GM19397 (cell line): ENCODE data around the gene PGAM2.
"Not testable (repeated sequence)": the region's sequence is repeated elsewhere in the genome, so short reads cannot be mapped to it uniquely, and the experiment has no call there.

ENCODE experiments used
- ATAC-seq: cut with Tn5 transposase; IDR thresholded peaks from one replicate; pipeline ENCODE4 v1.9.1; 2021; ENCODE audit warnings: mild to moderate bottlenecking, moderate library complexity; ENCODE audit not compliant: unreplicated experiment

Gene PGAM2

GRCh38 chr7:44033971-44034844 is 31.2 kb downstream of the PGAM2 start:
- ATAC-seq = not testable (repeated sequence)

DNA sequence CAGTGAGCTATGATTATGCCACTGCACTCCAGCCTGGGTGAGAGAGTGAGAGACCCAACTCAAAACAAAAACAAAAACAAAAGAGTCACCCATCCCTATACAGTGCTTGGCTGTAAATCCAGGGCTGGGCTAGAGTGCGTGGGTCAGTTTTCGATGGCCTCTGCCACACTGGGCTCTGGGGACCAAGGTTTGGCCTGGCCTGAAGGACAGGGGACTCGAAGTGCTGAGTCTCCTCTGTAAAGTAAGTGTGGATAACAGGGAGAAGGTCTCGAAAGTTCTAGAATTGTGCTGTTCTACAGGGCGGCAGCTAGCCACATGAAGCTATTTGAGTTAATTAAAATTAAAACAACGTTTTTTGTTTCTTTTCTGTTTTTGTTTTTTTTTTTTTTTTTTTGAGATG is 33.3 kb downstream of the PGAM2 start:
- ATAC-seq = not testable (repeated sequence)

DNA sequence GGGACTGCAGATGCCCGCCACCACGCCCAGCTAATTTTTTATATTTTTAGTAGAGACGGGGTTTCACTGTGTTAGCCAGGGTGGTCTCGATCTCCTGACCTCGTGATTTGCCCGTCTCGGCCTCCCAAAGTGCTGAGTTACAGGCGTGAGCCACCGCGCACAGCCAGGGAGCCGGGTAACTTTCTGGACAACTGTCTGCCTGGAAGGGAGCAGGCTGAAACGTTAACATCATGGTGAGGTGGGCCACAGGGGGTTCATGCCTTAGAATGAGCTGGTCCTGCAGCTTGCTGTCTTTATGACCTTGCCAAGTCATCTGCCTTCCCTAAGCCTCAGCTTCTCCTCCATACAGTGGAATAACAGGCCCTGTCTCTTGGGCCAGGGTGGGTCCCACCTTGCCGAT is 34.0 kb downstream of the PGAM2 start:
- not testable (repeated sequence) for ATAC-seq

DNA sequence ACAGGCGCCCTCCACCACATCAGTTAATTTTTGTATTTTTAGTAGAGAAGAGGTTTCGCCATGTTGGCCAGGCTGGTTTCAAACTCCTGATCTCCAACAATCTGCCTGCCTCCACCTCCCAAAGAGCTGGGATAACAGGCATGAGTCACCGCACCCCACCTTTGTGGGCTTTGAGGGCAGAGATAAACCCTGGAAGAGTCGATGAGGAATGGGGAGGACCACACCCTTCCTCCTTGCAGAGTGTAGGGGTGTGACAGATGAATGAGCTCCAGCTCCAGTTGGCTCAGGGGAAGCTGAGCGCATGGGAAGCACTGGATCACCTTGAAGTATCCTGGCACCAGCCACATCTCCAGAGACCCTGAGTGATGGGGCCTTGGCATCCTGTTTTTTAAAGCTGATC is 35.3 kb downstream of the PGAM2 start:
- not testable (repeated sequence) for ATAC-seq

GRCh38 chr7:44029433-44029832 is 35.9 kb downstream of the PGAM2 start:
- ATAC-seq = not testable (repeated sequence)

DNA sequence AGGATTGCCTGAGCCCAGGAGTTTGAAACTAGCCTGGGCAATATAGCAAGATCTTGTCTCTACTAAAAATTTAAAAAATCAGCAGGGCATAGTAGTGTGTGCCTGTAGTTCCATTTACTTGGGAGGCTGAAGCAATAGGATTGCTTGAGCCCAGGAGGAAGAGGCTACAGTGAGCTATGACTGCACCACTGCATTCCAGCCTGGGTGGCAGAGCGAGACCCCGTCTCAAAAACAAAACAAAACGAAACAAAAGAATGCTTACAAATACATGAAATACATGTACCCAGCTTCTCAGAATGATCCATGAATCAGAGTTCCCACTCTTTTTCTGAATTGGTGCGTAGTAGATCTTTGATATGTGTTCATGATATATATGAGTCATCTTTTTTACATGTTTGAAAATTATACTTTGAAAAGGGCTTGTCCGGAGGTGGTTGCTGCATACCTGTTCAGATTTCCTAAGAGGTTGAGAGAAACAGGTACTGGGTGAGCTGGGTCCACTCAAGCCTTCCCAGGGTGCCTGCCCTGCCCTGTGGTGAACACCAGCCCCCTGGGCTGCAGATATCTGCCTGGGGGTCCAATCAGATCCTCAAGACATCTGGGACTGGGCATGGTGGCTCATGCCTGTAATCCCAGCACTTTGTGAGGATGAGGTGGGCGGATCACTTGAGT is 42.4 kb downstream of the PGAM2 start:
- not testable (repeated sequence) for ATAC-seq

DNA sequence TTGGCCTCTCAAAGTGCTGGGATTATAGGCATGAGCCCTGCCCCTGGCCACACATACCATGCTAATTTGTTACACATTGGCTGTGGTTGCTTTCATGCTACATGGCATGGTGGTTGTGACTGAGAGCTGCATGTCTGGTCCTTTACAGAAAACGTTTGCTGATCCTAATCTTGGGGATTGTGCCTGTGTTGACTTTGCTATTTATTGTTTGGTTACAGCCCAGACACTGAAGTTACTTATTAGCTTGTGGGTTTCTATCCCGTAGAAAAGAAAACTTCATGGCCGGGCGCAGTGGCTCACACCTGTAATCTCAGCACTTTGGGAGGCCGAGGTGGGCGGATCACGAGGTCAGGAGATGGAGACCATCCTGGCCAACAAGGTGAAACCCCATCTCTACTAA is 43.3 kb downstream of the PGAM2 start:
- not testable (repeated sequence) for ATAC-seq

DNA sequence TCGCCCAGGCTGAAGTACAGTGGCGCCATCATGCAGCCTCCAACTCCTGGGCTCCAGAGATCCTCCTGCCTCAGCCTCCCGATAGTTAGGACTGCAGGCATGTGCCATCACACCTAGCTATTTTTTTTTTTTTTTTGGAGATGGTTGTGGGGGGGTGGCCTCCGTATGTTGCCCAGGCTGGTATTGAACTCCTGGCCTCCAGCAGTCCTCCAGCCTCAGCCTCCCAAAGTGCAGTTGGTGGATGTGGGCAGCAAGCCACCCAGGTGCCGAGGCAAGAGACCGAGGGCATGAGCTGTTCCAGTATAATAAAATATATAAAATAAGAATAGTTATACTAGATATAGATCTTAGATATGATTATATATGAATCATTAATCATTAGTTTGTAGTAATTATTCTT is 45.5 kb downstream of the PGAM2 start:
- ATAC-seq = not testable (repeated sequence)

GRCh38 chr7:44018857-44019807 is 46.2 kb downstream of the PGAM2 start:
- ATAC-seq = peak; percentile 93

DNA sequence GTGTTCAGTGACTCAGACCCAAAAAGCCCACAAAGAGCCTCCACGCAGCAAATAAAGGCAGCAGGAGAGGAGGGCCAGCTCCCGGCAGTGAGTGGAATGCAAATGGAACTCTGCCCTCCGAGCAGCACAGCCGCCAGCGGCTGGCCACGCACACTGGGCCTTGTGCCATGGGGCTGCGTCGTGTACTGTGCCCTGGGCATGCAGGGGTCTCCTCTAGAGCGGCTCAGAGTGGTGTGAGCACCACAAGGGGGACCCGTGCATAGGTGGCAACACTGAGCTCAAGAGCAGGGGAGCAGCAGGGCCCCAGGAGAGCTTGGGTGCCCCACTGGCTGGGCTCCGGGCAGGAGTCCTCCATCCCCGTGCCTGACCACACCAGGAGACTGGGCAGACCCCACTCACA is 50.3 kb downstream of the PGAM2 start:
- ATAC-seq = not testable (repeated sequence)
